H1 (cell line): Measurements from ENCODE around the gene CTXN1. TPM values are rescaled to one million over a fixed set of nuclear protein-coding genes. Genes with fewer than 3 reads are reported as not detected.

Experiments used
- CTCF ChIA-PET: fragments of 300-600 bp; sonication (Branson Sonifier 250); formaldehyde crosslinking; loops from one replicate; lab custom pipeline; 2021; ENCODE audit not compliant: partially characterized antibody; lab: Charles Lee
- POLR2A ChIA-PET: fragments of 300-600 bp; sonication (Branson Sonifier 250); formaldehyde crosslinking; loops from one replicate; lab custom pipeline; 2021; ENCODE audit warnings: inconsistent platforms; ENCODE audit not compliant: partially characterized antibody; lab: Charles Lee
- DNase-seq, 2 experiments: peaks; one replicate each; pipeline versions ENCODE4 v3.0.0 to v3.0.0-alpha.2; 2010 to 2022; ENCODE audit warnings: low spot score in 2 of 2, low read depth in 1 of 2, mixed read lengths in 1 of 2
- FAIRE-seq: peaks from 2 replicates; lab custom pipeline; 2011; peaks lifted over from hg19 to GRCh38; lab: Jason Lieb, UNC
- H2AFZ ChIP-seq: 2 replicates; pipeline ENCODE4 v1.8.1; 2012; ENCODE audit warnings: low read length, inconsistent platforms
- H2AK5ac ChIP-seq: 2 replicates; pipeline ENCODE4 v1.6.1; 2013; ENCODE audit warnings: low read depth, low read length
- H2BK120ac ChIP-seq: replicated peaks from 2 replicates; pipeline ENCODE3; 2013; ENCODE audit warnings: low read depth, low read length, inconsistent platforms
- H2BK12ac ChIP-seq: 2 replicates; pipeline ENCODE4 v1.6.1; 2013; ENCODE audit warnings: low read depth, low read length
- H2BK15ac ChIP-seq: 2 replicates; pipeline ENCODE4 v1.6.1; 2013; ENCODE audit warnings: low read length
- H2BK20ac ChIP-seq: 2 replicates; pipeline ENCODE4 v1.6.1; 2013; ENCODE audit warnings: low read length
- H2BK5ac ChIP-seq: 2 replicates; pipeline ENCODE4 v1.6.1; 2013; ENCODE audit warnings: low read depth, low read length
- H3K14ac ChIP-seq: 2 replicates; pipeline ENCODE4 v1.6.1; 2013; ENCODE audit warnings: inconsistent platforms; ENCODE audit not compliant: insufficient read length
- H3K18ac ChIP-seq: 2 replicates; pipeline ENCODE4 v1.6.1; 2013; ENCODE audit warnings: low read length; ENCODE audit errors: extremely low read depth
- H3K23ac ChIP-seq: 2 replicates; pipeline ENCODE4 v1.6.1; 2013; ENCODE audit warnings: inconsistent platforms; ENCODE audit not compliant: insufficient read length
- H3K23me2 ChIP-seq: 2 replicates; pipeline ENCODE4 v1.6.1; 2013; ENCODE audit warnings: low read depth, low read length
- H3K27ac ChIP-seq: 2 replicates; pipeline ENCODE4 v1.6.1; 2011; ENCODE audit warnings: low read depth, low read length, inconsistent platforms
- H3K27me3 ChIP-seq, 4 experiments: replicated peaks in 1 of 4; 1 replicate in 1 of 4; 2 replicates in 3 of 4; pipeline versions ENCODE4 v1.6.1 to v1.8.1; 2011 to 2013; ENCODE audit warnings: low read length in 3 of 4, mild to moderate bottlenecking in 3 of 4, inconsistent platforms in 2 of 4, mixed read lengths in 2 of 4, moderate library complexity in 1 of 4; ENCODE audit not compliant: control insufficient read depth in 3 of 4, insufficient read depth in 3 of 4; ENCODE audit errors: extremely low read depth in 1 of 4
- H3K36me3 ChIP-seq, 4 experiments: 2 replicates each; pipeline versions ENCODE4 v1.6.1 to v1.8.1; 2011 to 2013; ENCODE audit warnings: mild to moderate bottlenecking in 4 of 4, low read length in 3 of 4, moderate library complexity in 2 of 4, control low read depth in 1 of 4, inconsistent platforms in 1 of 4; ENCODE audit not compliant: insufficient read depth in 4 of 4, control insufficient read depth in 2 of 4
- H3K4ac ChIP-seq: replicated peaks from 2 replicates; pipeline ENCODE3; 2013; ENCODE audit warnings: low read length, low read depth, mixed read lengths, inconsistent platforms; ENCODE audit not compliant: insufficient read length
- H3K4me1 ChIP-seq, 4 experiments: replicated peaks in 1 of 4; 1 replicate in 1 of 4; 2 replicates in 3 of 4; pipeline versions ENCODE4 v1.6.1 to v1.8.1; 2011 to 2013; ENCODE audit warnings: low read length in 3 of 4, inconsistent platforms in 2 of 4, mixed read lengths in 1 of 4; ENCODE audit not compliant: insufficient read depth in 4 of 4, control insufficient read depth in 3 of 4
- H3K4me2 ChIP-seq, 2 experiments: 2 replicates each; pipeline versions ENCODE4 v1.6.1 to v1.8.1; 2011 to 2013; ENCODE audit warnings: low read depth in 2 of 2, low read length in 2 of 2, control low read depth in 1 of 2, inconsistent platforms in 1 of 2, mild to moderate bottlenecking in 1 of 2; ENCODE audit not compliant: insufficient read depth in 1 of 2
- H3K4me3 ChIP-seq, 4 experiments: fragments of 200-600, 300-600 bp in 1 of 4; sonication (generic), shearing (Covaris generic), sonication (Bioruptor Twin) in 1 of 4; 2 replicates each; pipeline versions ENCODE4 v1.5.1 to v1.8.1; 2011 to 2016; ENCODE audit warnings: low read length in 4 of 4, low read depth in 3 of 4, control low read depth in 2 of 4, inconsistent platforms in 2 of 4, mild to moderate bottlenecking in 2 of 4, mixed read lengths in 1 of 4, moderate library complexity in 1 of 4; ENCODE audit not compliant: insufficient read depth in 2 of 4; ENCODE audit errors: extremely low read depth in 1 of 4
- H3K56ac ChIP-seq: replicated peaks from 2 replicates; pipeline ENCODE3; 2013; ENCODE audit warnings: low read depth, mild to moderate bottlenecking, mixed read lengths, low read length, inconsistent platforms; ENCODE audit not compliant: insufficient read length
- H3K79me1 ChIP-seq: 2 replicates; pipeline ENCODE4 v1.6.1; 2013; ENCODE audit warnings: low read depth, low read length, control low read depth
- H3K79me2 ChIP-seq, 2 experiments: 2 replicates each; pipeline versions ENCODE4 v1.6.1 to v1.8.1; 2012 to 2013; ENCODE audit warnings: low read length in 2 of 2, mild to moderate bottlenecking in 2 of 2, inconsistent platforms in 1 of 2; ENCODE audit not compliant: insufficient read depth in 2 of 2, control insufficient read depth in 1 of 2
- H3K9ac ChIP-seq, 4 experiments: replicated peaks in 1 of 4; 1 replicate in 1 of 4; 2 replicates in 3 of 4; pipeline versions ENCODE4 v1.6.1 to v1.8.1; 2011 to 2013; ENCODE audit warnings: low read depth in 3 of 4, low read length in 3 of 4, control low read depth in 2 of 4, mild to moderate bottlenecking in 2 of 4, moderate library complexity in 2 of 4, inconsistent platforms in 1 of 4; ENCODE audit errors: extremely low read depth in 1 of 4
- H3K9me3 ChIP-seq, 2 experiments: 2 replicates each; pipeline versions ENCODE4 v1.6.1 to v1.8.1; 2012 to 2013; ENCODE audit warnings: mild to moderate bottlenecking in 2 of 2, moderate library complexity in 2 of 2, control low read depth in 1 of 2, inconsistent platforms in 1 of 2, low read depth in 1 of 2, low read length in 1 of 2, mixed read lengths in 1 of 2; ENCODE audit not compliant: insufficient read depth in 2 of 2
- H4K20me1 ChIP-seq, 2 experiments: replicated peaks in 1 of 2; 2 replicates each; pipeline versions ENCODE3 to v1.8.1; 2011 to 2013; ENCODE audit warnings: inconsistent platforms in 2 of 2, low read length in 2 of 2, mild to moderate bottlenecking in 1 of 2; ENCODE audit not compliant: insufficient read depth in 2 of 2, control insufficient read depth in 1 of 2
- H4K5ac ChIP-seq: 2 replicates; pipeline ENCODE4 v1.6.1; 2013; ENCODE audit warnings: low read length, low read depth, mixed read lengths, inconsistent platforms; ENCODE audit not compliant: insufficient read length
- H4K8ac ChIP-seq: 2 replicates; pipeline ENCODE4 v1.8.0; 2013; ENCODE audit warnings: mild to moderate bottlenecking, moderate library complexity, low read length, inconsistent platforms; ENCODE audit not compliant: insufficient read depth; ENCODE audit errors: extremely low read depth
- H4K91ac ChIP-seq: replicated peaks from 2 replicates; pipeline ENCODE3; 2013; ENCODE audit warnings: low read length, mixed read lengths, inconsistent platforms; ENCODE audit not compliant: insufficient read length
- EP300 ChIP-seq, 2 experiments: IDR thresholded peaks; 1 replicate in 1 of 2; 2 replicates in 1 of 2; pipeline ENCODE4 v1.6.1; 2011 to 2012; ENCODE audit warnings: low read depth in 2 of 2, low read length in 2 of 2, mild to moderate bottlenecking in 2 of 2, borderline replicate concordance in 1 of 2, inconsistent platforms in 1 of 2, moderate library complexity in 1 of 2
- SAP30 ChIP-seq: fragments of 300-600 bp; sonication (generic); IDR thresholded peaks from 2 replicates; pipeline ENCODE4 v1.7.1; 2012; ENCODE audit warnings: low read length, moderate library complexity, mild to moderate bottlenecking, inconsistent platforms; ENCODE audit not compliant: insufficient read depth, insufficient replicate concordance
- WGBS, 2 experiments: shearing (Covaris generic) in 1 of 2; methylation state at CpG; one replicate each; pipeline versions ENCODE4 v1.1.6 to v1.1.7; 2013 to 2015; ENCODE audit warnings: low lambda C conversion rate in 2 of 2, mixed read lengths in 2 of 2, inconsistent platforms in 1 of 2, low coverage in 1 of 2, missing lambda C conversion rate in 1 of 2; ENCODE audit not compliant: insufficient replicate concordance in 2 of 2, insufficient coverage in 1 of 2, insufficient read length in 1 of 2; ENCODE audit errors: extremely low coverage in 1 of 2, missing lambda C conversion rate in 1 of 2; 5-methylcytosine and 5-hydroxymethylcytosine counted together
- polyA plus RNA-seq, 7 experiments: library from polyadenylated mRNA; depleted of rRNA in 3 of 7; stranded (reverse) in 5 of 7; unstranded in 2 of 7; fragments of >200 nt in 5 of 7; fragments of 200-250 nt in 2 of 7; gene quantifications; 1 replicate in 5 of 7; 2 replicates in 1 of 7; 4 replicates in 1 of 7; pipeline versions ENCODE4 v1.2.1 to v1.2.3, GENCODE V29; 2011 to 2013; ENCODE audit warnings: missing spikeins in 2 of 7, mixed read lengths in 2 of 7
- total RNA-seq: library from RNA; stranded (reverse); fragmentation: NEBNext Ultra II Directional; extraction: Animal tissue kit (Norgen Biotek cat#: 25700); gene quantifications from 2 replicates; pipeline ENCODE4 v1.2.1, GENCODE V29; 2021

Gene CTXN1
- total and polyA plus RNA-seq, 2 of the 8 experiments (the other 6 are each of a cell fraction or from before 2014, with no cell fraction given): 16.4 to 58.0 TPM

- Histone ChIP-seq H3K56ac (peak overlapping the region; percentile 1), H3K79me1 (no peaks in the 10 kb centered on the region; the same call in 1 of the 2 replicates), H3K4ac (no peak overlapping the region), H3K18ac (0 out of 2 replicates have a peak overlapping the region, but pooled peaks have one; percentile 78), H3K4me1 (peaks cover 0 to 16% (median 12%) of the 10 kb centered on the region in 4 experiments; a peak in 5 of 7 replicates), H3K23ac (no peak overlapping the region), H4K5ac (no peak overlapping the region), H3K79me2 (no peaks in the 10 kb centered on the region), H3K4me3 (peak overlapping the region; percentile 67 to 98 (median 70); a peak in 6 of 8 replicates), H3K27me3 (peaks cover 0 to 7% (median 5%) of the 10 kb centered on the region in 4 experiments; a peak in 3 of 7 replicates), H2BK120ac (no peak overlapping the region), H3K36me3 (no peaks in the 10 kb centered on the region), H4K20me1 (peaks cover 3 to 4% of the 10 kb centered on the region in 2 experiments), H4K8ac (no peak overlapping the region; the same call in 1 of the 2 replicates), H3K23me2 (peaks cover 9% of the 10 kb centered on the region), H3K14ac (no peak overlapping the region), H2BK15ac (no peak overlapping the region), H2BK5ac (no peak overlapping the region), H3K9me3 (no peaks in the 10 kb centered on the region), H3K27ac (no peak overlapping the region), H3K4me2 (peak overlapping the region; percentile 89 to 100), H2AFZ (peak overlapping the region; percentile 78; the same call in 1 of the 2 replicates), H3K9ac (peak overlapping the region in 2 of 4 experiments; percentile 13 to 65; a peak in 2 of 7 replicates), H2BK12ac (0 out of 2 replicates have a peak overlapping the region, but pooled peaks have one; percentile 27), H2AK5ac (no peak overlapping the region), H2BK20ac (no peak overlapping the region), H4K91ac (no peak overlapping the region)
- DNase-seq: no peak
- 57% methylated on average over 12 of the region's 12 CpGs; no CpG with 5 or more reads in 1 of the 2 experiments for WGBS, 2 experiments
- FAIRE-seq: no peak
- ChIA-PET POLR2A (interaction anchor here (0.6 to 2.0 kb wide), 7 partner anchors 9 to 278 kb away, joined by 3 to 9 read pairs (median 5); partner anchors contain the start of gene LRRC8E), CTCF (interaction anchor here (1.0 to 3.5 kb wide), 12 partner anchors 9 to 47 kb away, joined by 3 to 17 read pairs (median 4); partner anchors contain the start of genes MAP2K7 and SNAPC2)
- TF ChIP-seq EP300 (IDR thresholded peaks at IDR 0.05; ENCODE audit: borderline replicate concordance in 1 of 2, low read depth in 2 of 2, low read length in 2 of 2) (no peak), SAP30 (no peak)
Observed at GRCh38 chr19:7874897-7875273, 51.0 kb downstream of the CTXN1 start.
